Measurements from ENCODE around the gene FES.

- no peak for TF ChIP-seq CTCF (IDR thresholded peaks at IDR 0.05)
- TF ChIP-seq POLR2A (IDR thresholded peaks at IDR 0.05), result no peak
- no peak for TF ChIP-seq POLR2AphosphoS5 (IDR thresholded peaks at IDR 0.05)
Observed at GRCh38 chr15:90907051-90907660, 22.9 kb downstream of the FES start.

Measured in transverse colon (tissue), 4 donors.